Thyroid gland (tissue), 4 donors: ENCODE measurements around the gene SF3B5. TPM values are rescaled to one million over a fixed set of nuclear protein-coding genes. Genes with fewer than 3 reads are reported as not detected.
A peak's percentile ranks its signal among the peaks of the same experiment; 100 is the strongest.

Experiments
- DNase-seq, 2 donors: peaks; one replicate each; pipeline ENCODE4 v3.0.0-alpha.2; 2019
- H3K27ac ChIP-seq, 3 donors: fragments of 200-600 bp; sonication (generic); 1 replicate in 2 of 3; 2 replicates in 1 of 3; pipeline ENCODE4 v1.5.1; 2016 to 2019; ENCODE audit warnings: mild to moderate bottlenecking in 1 of 3, moderate library complexity in 1 of 3
- H3K27me3 ChIP-seq: fragments of 200-600 bp; sonication (generic); one replicate; pipeline ENCODE4 v1.5.1; 2019
- H3K36me3 ChIP-seq, 2 donors: fragments of 200-600 bp; sonication (generic); one replicate each; pipeline ENCODE4 v1.5.1; 2016 to 2019
- H3K4me1 ChIP-seq, 2 donors: fragments of 200-600 bp; sonication (generic); one replicate each; pipeline ENCODE4 v1.5.1; 2017 to 2019
- H3K4me3 ChIP-seq, 3 donors: fragments of 200-600 bp; sonication (generic); replicated peaks in 1 of 3; 1 replicate in 2 of 3; 2 replicates in 1 of 3; pipeline ENCODE4 v1.5.1; 2016; ENCODE audit warnings: mild to moderate bottlenecking in 1 of 3
- H3K9me3 ChIP-seq: fragments of 200-600 bp; sonication (generic); one replicate; pipeline ENCODE4 v1.5.1; 2017
- CTCF ChIP-seq, 6 experiments: fragments of 200-600 bp in 3 of 6; fragments of 450-650 bp in 3 of 6; sonication (generic) in 3 of 6; IDR thresholded peaks; one replicate each; pipeline ENCODE4 v1.5.1; 2016 to 2019; ENCODE audit warnings: antibody characterized with exemption in 6 of 6, mild to moderate bottlenecking in 2 of 6, inconsistent platforms in 1 of 6, moderate library complexity in 1 of 6
- POLR2A ChIP-seq, 2 donors: fragments of 450-650 bp; IDR thresholded peaks; one replicate each; pipeline ENCODE4 v1.6.1; 2017; ENCODE audit warnings: antibody characterized with exemption in 2 of 2, mild to moderate bottlenecking in 2 of 2, moderate library complexity in 1 of 2
- WGBS, 2 donors: methylation state at CpG; one replicate each; pipeline ENCODE4 v1.1.5; 2017; 5-methylcytosine and 5-hydroxymethylcytosine counted together
- intact Hi-C: fragments of 100-400 bp; cut with DNase I; formaldehyde crosslinking; loops from one replicate; pipeline ENCODE4 v1.15.1; 2023
- total RNA-seq, 4 donors: library from RNA; depleted of rRNA; stranded (reverse); fragments of >200 nt; gene quantifications; one replicate each; pipeline ENCODE4 v1.2.3, GENCODE V29; 2016

The SF3B5 gene
- total RNA-seq, 4 donors from 2014 or later = 63.1 to 205 (median 133) TPM

DNA sequence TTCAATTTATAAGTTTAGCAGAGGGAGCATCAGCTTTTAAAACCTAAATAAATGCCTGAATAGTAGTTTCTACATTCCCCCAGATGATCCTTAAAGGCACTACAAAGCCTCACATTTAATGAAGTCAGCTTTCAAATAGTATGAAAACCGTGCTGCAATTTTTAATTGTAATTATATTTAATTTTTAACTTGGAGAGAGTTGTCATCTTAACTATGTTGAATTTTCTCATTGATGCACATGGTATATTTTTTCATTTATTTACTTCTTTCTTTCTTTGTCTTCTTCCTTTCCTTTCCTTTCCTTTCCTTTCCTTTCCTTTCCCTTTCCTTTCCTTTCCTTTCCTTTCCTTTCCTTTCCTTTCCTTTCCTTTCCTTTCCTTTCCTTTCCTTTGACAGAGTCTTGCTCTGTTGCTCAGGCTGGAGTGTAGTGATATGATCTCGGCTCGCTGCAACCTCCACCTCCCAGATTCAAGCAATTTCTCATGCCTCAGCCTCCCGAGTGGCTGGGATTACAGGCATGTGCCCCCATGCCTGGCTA is 7.7 kb upstream of the SF3B5 start:
- Histone ChIP-seq H3K27me3 (no peaks in the 10 kb centered on the region), H3K36me3 (no peaks in the 10 kb centered on the region), H3K4me1 (peaks cover 19 to 22% of the 10 kb centered on the region in 2 donors), H3K4me3 (no peak overlapping the region), H3K9me3 (no peaks in the 10 kb centered on the region), H3K27ac (no peak overlapping the region)
- TF ChIP-seq CTCF (IDR thresholded peaks at IDR 0.05) = no peak
- TF ChIP-seq POLR2A (IDR thresholded peaks at IDR 0.05) = no peak
- 79 to 83% methylated on average over 4 of the region's 4 CpGs for WGBS, 2 donors
- intact Hi-C loops = loop anchor here (10.0 kb wide), 1 partner anchor 382 kb away; no protein-coding TSS in a partner anchor
- DNase-seq = no peak

GRCh38 chr6:144098993-144099392 is 3.6 kb upstream of the SF3B5 start:
- intact Hi-C loops = no loop called here
- TF ChIP-seq CTCF (IDR thresholded peaks at IDR 0.05) (no peak), POLR2A (IDR thresholded peaks at IDR 0.05) (no peak)
- Histone ChIP-seq H3K36me3 (no peaks in the 10 kb centered on the region), H3K27ac (no peak overlapping the region), H3K27me3 (no peaks in the 10 kb centered on the region), H3K9me3 (no peaks in the 10 kb centered on the region), H3K4me1 (peaks cover 6 to 10% of the 10 kb centered on the region in 2 donors), H3K4me3 (no peak overlapping the region)
- 75 to 89% methylated on average over 3 of the region's 3 CpGs for WGBS, 2 donors
- no peak for DNase-seq

- intact Hi-C loops = no loop called here
Observed at GRCh38 chr6:144094731-144095133, 641 bp downstream of the SF3B5 start.

DNA sequence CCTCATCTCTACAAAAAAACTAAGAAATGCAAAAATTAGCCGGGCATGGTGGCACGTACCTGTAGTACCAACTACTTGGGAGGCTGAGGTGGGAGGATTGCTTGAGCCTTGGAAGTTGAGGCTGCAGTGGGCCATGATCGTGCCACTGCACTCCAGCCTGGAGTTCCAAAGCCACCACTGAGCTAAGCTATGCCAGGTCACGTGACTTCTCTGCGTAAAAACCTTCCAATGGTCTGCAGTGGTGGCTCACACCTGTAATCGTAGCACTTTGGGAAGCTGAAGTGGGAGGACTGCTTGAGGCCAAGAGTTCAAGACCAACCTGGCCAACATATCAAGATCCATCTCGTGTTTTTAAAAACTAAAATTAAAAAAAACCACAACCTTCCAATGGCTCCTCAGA is 1.7 kb downstream of the SF3B5 start:
- no peak for DNase-seq
- no peaks in the 10 kb centered on the region for H3K9me3 ChIP-seq
- H3K4me3 ChIP-seq = no peak overlapping the region
- H3K36me3 ChIP-seq = no peaks in the 10 kb centered on the region
- TF ChIP-seq POLR2A (IDR thresholded peaks at IDR 0.05) (no peak), CTCF (IDR thresholded peaks at IDR 0.05) (no peak)
- intact Hi-C loops = no loop called here
- H3K27ac ChIP-seq = no peak overlapping the region
- H3K27me3 ChIP-seq = no peaks in the 10 kb centered on the region
- H3K4me1 ChIP-seq = peaks cover 9 to 14% of the 10 kb centered on the region in 2 donors
- 95 to 97% methylated on average over 7 of the region's 7 CpGs for WGBS, 2 donors

More at GRCh38 chr6:144094731-144095133, 641 bp downstream of the SF3B5 start:
- TF ChIP-seq POLR2A (IDR thresholded peaks at IDR 0.05) (no peak), CTCF (IDR thresholded peaks at IDR 0.05) (no peak)
- Histone ChIP-seq H3K9me3 (no peaks in the 10 kb centered on the region), H3K4me1 (peaks cover 9 to 14% of the 10 kb centered on the region in 2 donors), H3K27me3 (no peaks in the 10 kb centered on the region), H3K4me3 (peak overlapping the region; percentile 31 to 72 (median 60)), H3K36me3 (no peaks in the 10 kb centered on the region), H3K27ac (peak overlapping the region in 2 of 3 donors; percentile 56 to 85)
- DNase-seq = no peak
- 2% methylated on average over 19 of the region's 19 CpGs for WGBS, 2 donors

- no peak overlapping the region for H3K27ac ChIP-seq
- TF ChIP-seq POLR2A (IDR thresholded peaks at IDR 0.05) (no peak), CTCF (IDR thresholded peaks at IDR 0.05) (no peak)
- H3K4me3 ChIP-seq = no peak overlapping the region
- WGBS, 2 donors = 96 to 99% methylated on average over 2 of the region's 2 CpGs
- H3K36me3 ChIP-seq = no peaks in the 10 kb centered on the region
- no peaks in the 10 kb centered on the region for H3K27me3 ChIP-seq
- H3K4me1 ChIP-seq = peaks cover 9 to 14% of the 10 kb centered on the region in 2 donors
- intact Hi-C loops = no loop called here
- H3K9me3 ChIP-seq = no peaks in the 10 kb centered on the region
- no peak for DNase-seq
Observed at GRCh38 chr6:144093236-144093635, 2.1 kb downstream of the SF3B5 start.
